Measurements from ENCODE around the gene MXRA8.

The MXRA8 gene

DNA sequence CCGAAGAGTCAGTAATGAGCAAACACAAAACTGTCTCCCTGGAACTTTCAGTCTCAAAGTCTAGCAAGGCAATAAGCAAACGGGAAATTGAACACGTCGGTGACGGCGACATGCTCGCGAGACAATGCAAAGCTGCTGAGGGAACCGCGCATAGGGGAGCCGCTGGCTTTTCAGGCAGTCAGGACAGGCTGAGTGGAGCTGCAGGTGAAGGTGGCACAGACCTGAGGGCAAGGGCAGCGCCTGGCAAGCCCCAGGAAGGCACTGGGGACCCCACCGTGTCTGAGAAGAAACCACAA is 38.8 kb downstream of the MXRA8 start:
- Histone ChIP-seq H3K27me3 (replicated peaks; ENCODE audit: insufficient read depth, low read length) (no peaks in the 10 kb centered on the region), H3K9me3 (replicated peaks; ENCODE audit: insufficient read depth, low read length) (no peaks in the 10 kb centered on the region), H3K27ac (ENCODE audit: low read length) (no peak overlapping the region), H2AFZ (ENCODE audit: low read length) (no peak overlapping the region), H3K79me2 (ENCODE audit: low read length) (peaks cover 63% of the 10 kb centered on the region), H3K9ac (ENCODE audit: low read length) (no peak overlapping the region), H3K4me1 (ENCODE audit: low read length) (peaks cover 3% of the 10 kb centered on the region; the same call in 1 of the 2 replicates), H3K9me2 (replicated peaks; ENCODE audit: insufficient read depth, low read length) (no peaks in the 10 kb centered on the region), H4K20me1 (ENCODE audit: insufficient read depth, low read length) (peaks cover 12% of the 10 kb centered on the region; the same call in 1 of the 2 replicates), H3K4me2 (ENCODE audit: low read depth, low read length) (no peak overlapping the region), H3K36me3 (replicated peaks; ENCODE audit: insufficient read depth, low read length) (0 out of 2 replicates have a peak, but pooled peaks cover 5% of the 10 kb centered on the region), H3K4me3 (ENCODE audit: low read length) (no peak overlapping the region), H3F3A (ENCODE audit: insufficient read depth, low read length) (peaks cover 5% of the 10 kb centered on the region; the same call in 1 of the 2 replicates)
- no peak for DNase-seq
- TF ChIP-seq, protein P1, sequence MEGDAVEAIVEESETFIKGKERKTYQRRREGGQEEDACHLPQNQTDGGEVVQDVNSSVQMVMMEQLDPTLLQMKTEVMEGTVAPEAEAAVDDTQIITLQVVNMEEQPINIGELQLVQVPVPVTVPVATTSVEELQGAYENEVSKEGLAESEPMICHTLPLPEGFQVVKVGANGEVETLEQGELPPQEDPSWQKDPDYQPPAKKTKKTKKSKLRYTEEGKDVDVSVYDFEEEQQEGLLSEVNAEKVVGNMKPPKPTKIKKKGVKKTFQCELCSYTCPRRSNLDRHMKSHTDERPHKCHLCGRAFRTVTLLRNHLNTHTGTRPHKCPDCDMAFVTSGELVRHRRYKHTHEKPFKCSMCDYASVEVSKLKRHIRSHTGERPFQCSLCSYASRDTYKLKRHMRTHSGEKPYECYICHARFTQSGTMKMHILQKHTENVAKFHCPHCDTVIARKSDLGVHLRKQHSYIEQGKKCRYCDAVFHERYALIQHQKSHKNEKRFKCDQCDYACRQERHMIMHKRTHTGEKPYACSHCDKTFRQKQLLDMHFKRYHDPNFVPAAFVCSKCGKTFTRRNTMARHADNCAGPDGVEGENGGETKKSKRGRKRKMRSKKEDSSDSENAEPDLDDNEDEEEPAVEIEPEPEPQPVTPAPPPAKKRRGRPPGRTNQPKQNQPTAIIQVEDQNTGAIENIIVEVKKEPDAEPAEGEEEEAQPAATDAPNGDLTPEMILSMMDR (IDR thresholded peaks at IDR 0.05; ENCODE audit: low read length) = no peak
- no peak for TF ChIP-seq EZH2 (optimal IDR thresholded peaks at IDR 0.05; ENCODE audit: low read depth, low read length)
- TF ChIP-seq EZH2phosphoT487 (IDR thresholded peaks at IDR 0.05; ENCODE audit: low read length) = no peak

DNA sequence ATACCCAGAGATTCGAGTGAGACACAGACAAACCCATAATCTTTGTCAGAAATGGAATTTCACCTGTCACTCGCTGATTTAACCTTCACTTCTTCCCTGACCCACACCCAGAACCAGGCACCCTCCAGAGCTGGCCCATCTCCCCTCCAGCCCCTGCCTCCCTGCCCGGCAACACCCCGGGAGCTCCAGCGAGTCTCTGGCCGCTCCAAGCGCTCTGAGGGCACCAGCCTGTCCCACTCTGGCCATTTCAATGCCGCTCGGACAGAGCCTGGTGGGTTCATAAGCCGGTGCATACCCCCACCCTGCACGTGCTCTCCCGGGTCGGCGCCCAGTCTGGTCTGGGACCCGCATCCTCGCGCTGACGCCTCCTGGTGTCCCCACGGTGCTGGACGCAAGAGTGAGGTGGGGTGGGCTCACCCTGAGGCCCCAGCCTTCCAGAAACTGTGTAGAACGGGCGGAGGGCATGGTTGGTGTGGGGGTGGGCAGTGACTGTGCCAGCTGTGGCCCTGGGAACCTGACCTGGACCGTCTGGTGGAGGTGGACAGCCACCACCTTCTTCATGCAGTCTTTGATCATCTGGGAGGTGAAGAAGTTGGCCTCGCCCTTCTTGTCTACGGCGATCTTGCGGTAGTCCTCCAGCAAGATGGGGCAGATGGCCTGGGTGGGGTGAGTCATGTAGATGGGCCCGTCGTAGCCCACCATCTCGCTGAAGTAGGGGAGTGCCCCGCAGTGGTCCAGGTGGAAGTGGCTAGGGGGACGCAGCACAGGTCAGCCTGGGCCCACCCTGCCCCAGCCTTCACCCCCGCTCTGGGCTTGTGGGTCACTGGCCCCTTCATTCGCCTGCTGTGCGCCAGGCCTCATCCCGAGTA is 39.3 kb downstream of the MXRA8 start:
- no peak for DNase-seq
- no peaks in the 10 kb centered on the region for H3K27me3 ChIP-seq (replicated peaks; ENCODE audit: insufficient read depth, low read length)
- no peak overlapping the region for H3K27ac ChIP-seq (ENCODE audit: low read length)
- 0 out of 2 replicates have a peak, but pooled peaks cover 6% of the 10 kb centered on the region for H3K36me3 ChIP-seq (replicated peaks; ENCODE audit: insufficient read depth, low read length)
- no peaks in the 10 kb centered on the region for H3K9me3 ChIP-seq (replicated peaks; ENCODE audit: insufficient read depth, low read length)
- peaks cover 63% of the 10 kb centered on the region for H3K79me2 ChIP-seq (ENCODE audit: low read length)
- no peak overlapping the region for H2AFZ ChIP-seq (ENCODE audit: low read length)
- peaks cover 12% of the 10 kb centered on the region; the same call in 1 of the 2 replicates for H4K20me1 ChIP-seq (ENCODE audit: insufficient read depth, low read length)
- no peak overlapping the region for H3K9ac ChIP-seq (ENCODE audit: low read length)
- H3K4me3 ChIP-seq (ENCODE audit: low read length) = no peak overlapping the region
- H3F3A ChIP-seq (ENCODE audit: insufficient read depth, low read length) = peaks cover 5% of the 10 kb centered on the region; the same call in 1 of the 2 replicates
- H3K4me2 ChIP-seq (ENCODE audit: low read depth, low read length) = no peak overlapping the region
- TF ChIP-seq EZH2phosphoT487 (IDR thresholded peaks at IDR 0.05; ENCODE audit: low read length) (no peak), EZH2 (optimal IDR thresholded peaks at IDR 0.05; ENCODE audit: low read depth, low read length) (no peak)
- TF ChIP-seq, protein P1 (IDR thresholded peaks at IDR 0.05; ENCODE audit: low read length) = no peak
- H3K9me2 ChIP-seq (replicated peaks; ENCODE audit: insufficient read depth, low read length) = no peaks in the 10 kb centered on the region
- H3K4me1 ChIP-seq (ENCODE audit: low read length) = peaks cover 3% of the 10 kb centered on the region; the same call in 1 of the 2 replicates

DNA sequence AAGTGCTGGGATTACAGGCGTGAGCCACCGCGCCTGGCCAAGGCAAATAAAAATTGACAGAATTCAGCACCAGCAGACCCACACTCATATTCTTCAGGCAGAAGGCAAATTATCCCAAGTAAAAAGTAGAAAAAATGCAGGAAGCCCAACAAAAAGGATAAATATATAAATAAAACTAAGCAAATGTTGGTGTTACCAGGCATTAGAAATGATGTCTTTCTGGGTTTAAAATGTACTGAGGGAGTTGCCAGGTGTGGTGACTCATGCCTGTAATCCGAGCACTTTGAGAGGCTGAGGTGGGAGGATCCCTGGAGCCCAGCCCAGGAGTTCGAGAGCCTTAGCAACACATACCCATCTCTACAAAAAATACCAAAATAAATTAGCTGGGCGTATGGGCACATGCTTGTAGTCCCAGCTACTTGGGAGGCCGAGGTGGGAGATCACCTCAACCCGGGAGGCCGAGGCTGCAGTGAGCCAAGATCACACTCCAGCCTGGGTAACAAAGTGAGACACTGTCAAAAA is 40.2 kb downstream of the MXRA8 start:
- H2AFZ ChIP-seq (ENCODE audit: low read length) = no peak overlapping the region
- H3K36me3 ChIP-seq (replicated peaks; ENCODE audit: insufficient read depth, low read length) = 0 out of 2 replicates have a peak, but pooled peaks cover 7% of the 10 kb centered on the region
- DNase-seq = no peak
- H4K20me1 ChIP-seq (ENCODE audit: insufficient read depth, low read length) = peaks cover 10% of the 10 kb centered on the region; the same call in 1 of the 2 replicates
- peaks cover 5% of the 10 kb centered on the region; the same call in 1 of the 2 replicates for H3F3A ChIP-seq (ENCODE audit: insufficient read depth, low read length)
- H3K4me1 ChIP-seq (ENCODE audit: low read length) = peaks cover 3% of the 10 kb centered on the region; the same call in 1 of the 2 replicates
- H3K4me2 ChIP-seq (ENCODE audit: low read depth, low read length) = no peak overlapping the region
- peaks cover 65% of the 10 kb centered on the region for H3K79me2 ChIP-seq (ENCODE audit: low read length)
- no peak overlapping the region for H3K4me3 ChIP-seq (ENCODE audit: low read length)
- TF ChIP-seq, protein P1 (IDR thresholded peaks at IDR 0.05; ENCODE audit: low read length) = no peak
- TF ChIP-seq EZH2 (optimal IDR thresholded peaks at IDR 0.05; ENCODE audit: low read depth, low read length) (no peak), EZH2phosphoT487 (IDR thresholded peaks at IDR 0.05; ENCODE audit: low read length) (no peak)
- no peaks in the 10 kb centered on the region for H3K27me3 ChIP-seq (replicated peaks; ENCODE audit: insufficient read depth, low read length)
- no peak overlapping the region for H3K27ac ChIP-seq (ENCODE audit: low read length)
- no peaks in the 10 kb centered on the region for H3K9me2 ChIP-seq (replicated peaks; ENCODE audit: insufficient read depth, low read length)
- H3K9me3 ChIP-seq (replicated peaks; ENCODE audit: insufficient read depth, low read length) = no peaks in the 10 kb centered on the region
- H3K9ac ChIP-seq (ENCODE audit: low read length) = no peak overlapping the region
